Measurements from ENCODE around the gene MORN1.

The MORN1 gene

GRCh38 chr1:2316451-2316961 lies 74.8 kb downstream of the MORN1 start:
- no peak for DNase-seq

- no peak for DNase-seq
Measured at GRCh38 chr1:2315674-2316450, 75.5 kb downstream of the MORN1 start.

- peak; percentile 16 to 34 for DNase-seq
Measured at GRCh38 chr1:2314803-2315673, 76.3 kb downstream of the MORN1 start.

- peak in 1 of 2 experiments; percentile 15 for DNase-seq
Measured at GRCh38 chr1:2314273-2314802, 77.0 kb downstream of the MORN1 start.

- no peak for DNase-seq
Measured at GRCh38 chr1:2313651-2314261, 77.6 kb downstream of the MORN1 start.

GRCh38 chr1:2312515-2313301 lies 78.6 kb downstream of the MORN1 start:
- DNase-seq, result no peak

GRCh38 chr1:2312160-2312514 lies 79.2 kb downstream of the MORN1 start:
- DNase-seq, result no peak

GRCh38 chr1:2311184-2312032 lies 79.9 kb downstream of the MORN1 start:
- DNase-seq, result no peak

GRCh38 chr1:2310332-2311183 lies 80.8 kb downstream of the MORN1 start:
- DNase-seq, result no peak

GRCh38 chr1:2308844-2309243 lies 82.5 kb downstream of the MORN1 start:
- no peak for DNase-seq

GRCh38 chr1:2307972-2308371 lies 83.4 kb downstream of the MORN1 start:
- no peak for DNase-seq

- no peak for DNase-seq
Measured at GRCh38 chr1:2307064-2307605, 84.2 kb downstream of the MORN1 start.

GRCh38 chr1:2306151-2306978 lies 85.0 kb downstream of the MORN1 start:
- DNase-seq, result no peak

- DNase-seq, result no peak
Measured at GRCh38 chr1:2304921-2305681, 86.3 kb downstream of the MORN1 start.

- no peak for DNase-seq
Measured at GRCh38 chr1:2304282-2304681, 87.1 kb downstream of the MORN1 start.

- DNase-seq, result no peak
Measured at GRCh38 chr1:2303781-2304180, 87.6 kb downstream of the MORN1 start.

- DNase-seq, result no peak
Measured at GRCh38 chr1:2303016-2303775, 88.2 kb downstream of the MORN1 start.
